ENCODE measurements around the gene HECA.
"Not testable (repeated sequence)": the region's sequence is repeated elsewhere in the genome, so short reads cannot be mapped to it uniquely, and the experiment has no call there.

HECA gene

GRCh38 chr6:139112561-139112960 lies 22.3 kb upstream of the HECA start:
- DNase-seq (ENCODE audit: low read depth): no peak
- TF ChIP-seq CTCF (IDR thresholded peaks at IDR 0.05; ENCODE audit: control insufficient read depth, extremely low read depth, insufficient read depth): no peak
- H3K4me3 ChIP-seq (ENCODE audit: low read depth, low read length): no peak overlapping the region

- H3K4me3 ChIP-seq (ENCODE audit: low read depth, low read length): no peak overlapping the region
- no peak for DNase-seq (ENCODE audit: low read depth)
- no peak for TF ChIP-seq CTCF (IDR thresholded peaks at IDR 0.05; ENCODE audit: control insufficient read depth, extremely low read depth, insufficient read depth)
Measured at GRCh38 chr6:139114746-139115145, 20.1 kb upstream of the HECA start.

- no peak for DNase-seq (ENCODE audit: low read depth)
- no peak overlapping the region for H3K4me3 ChIP-seq (ENCODE audit: low read depth, low read length)
- TF ChIP-seq CTCF (IDR thresholded peaks at IDR 0.05; ENCODE audit: control insufficient read depth, extremely low read depth, insufficient read depth): no peak
Measured at GRCh38 chr6:139115989-139116758, 18.7 kb upstream of the HECA start.

GRCh38 chr6:139117734-139118133 lies 17.1 kb upstream of the HECA start:
- peak; percentile 31 for TF ChIP-seq CTCF (IDR thresholded peaks at IDR 0.05; ENCODE audit: control insufficient read depth, extremely low read depth, insufficient read depth)
- DNase-seq (ENCODE audit: low read depth): no peak
- no peak overlapping the region for H3K4me3 ChIP-seq (ENCODE audit: low read depth, low read length)

GRCh38 chr6:139119552-139119951 lies 15.3 kb upstream of the HECA start:
- no peak for TF ChIP-seq CTCF (IDR thresholded peaks at IDR 0.05; ENCODE audit: control insufficient read depth, extremely low read depth, insufficient read depth)
- DNase-seq (ENCODE audit: low read depth): no peak
- H3K4me3 ChIP-seq (ENCODE audit: low read depth, low read length): no peak overlapping the region

- not testable (repeated sequence) for DNase-seq (ENCODE audit: low read depth); H3K4me3 ChIP-seq (ENCODE audit: low read depth, low read length)
Measured at GRCh38 chr6:139122823-139123222, 12.1 kb upstream of the HECA start.

GRCh38 chr6:139124887-139125672 lies 9.8 kb upstream of the HECA start:
- TF ChIP-seq CTCF (IDR thresholded peaks at IDR 0.05; ENCODE audit: control insufficient read depth, extremely low read depth, insufficient read depth): peak; percentile 65
- DNase-seq (ENCODE audit: low read depth): no peak
- no peak overlapping the region for H3K4me3 ChIP-seq (ENCODE audit: low read depth, low read length)
